H9 (cell line): Measurements from ENCODE around the gene EID2. TPM values are rescaled to one million over a fixed set of nuclear protein-coding genes. Genes with fewer than 3 reads are reported as not detected.

Experiments used
- DNase-seq: peaks from one replicate; pipeline ENCODE4 v3.0.0-alpha.2; 2017
- H2AFZ ChIP-seq: one replicate; pipeline ENCODE4 v1.6.1; 2013; ENCODE audit warnings: mild to moderate bottlenecking, low read length, control low read depth, moderate library complexity
- H2AK5ac ChIP-seq: 2 replicates; pipeline ENCODE4 v1.6.1; 2013; ENCODE audit warnings: low read length, control low read depth, mixed read lengths; ENCODE audit not compliant: insufficient read length
- H2BK120ac ChIP-seq: one replicate; pipeline ENCODE4 v1.6.1; 2013; ENCODE audit warnings: low read depth, mild to moderate bottlenecking, low read length, control low read depth, inconsistent platforms; ENCODE audit not compliant: poor library complexity, severe bottlenecking
- H2BK12ac ChIP-seq: 2 replicates; pipeline ENCODE4 v1.6.1; 2013; ENCODE audit warnings: low read length, control low read depth, mixed read lengths, low read depth; ENCODE audit not compliant: insufficient read length
- H2BK15ac ChIP-seq: 2 replicates; pipeline ENCODE4 v1.6.1; 2013; ENCODE audit warnings: low read depth, low read length, control low read depth
- H2BK20ac ChIP-seq: one replicate; pipeline ENCODE4 v1.6.1; 2013; ENCODE audit warnings: low read depth, mild to moderate bottlenecking, low read length, control low read depth, inconsistent platforms; ENCODE audit not compliant: poor library complexity, severe bottlenecking
- H2BK5ac ChIP-seq: 2 replicates; pipeline ENCODE4 v1.6.1; 2013; ENCODE audit warnings: low read length, control low read depth, mixed read lengths; ENCODE audit not compliant: insufficient read length
- H3K14ac ChIP-seq: 2 replicates; pipeline ENCODE4 v1.6.1; 2013; ENCODE audit warnings: low read length, control low read depth; ENCODE audit not compliant: insufficient read depth
- H3K18ac ChIP-seq: 2 replicates; pipeline ENCODE4 v1.6.1; 2013; ENCODE audit warnings: low read depth, mild to moderate bottlenecking, mixed read lengths, low read length, control low read depth; ENCODE audit not compliant: insufficient read length
- H3K23ac ChIP-seq: 2 replicates; pipeline ENCODE4 v1.6.1; 2013; ENCODE audit warnings: low read length, control low read depth, mixed read lengths, low read depth; ENCODE audit not compliant: insufficient read length
- H3K23me2 ChIP-seq: 2 replicates; pipeline ENCODE4 v1.6.1; 2013; ENCODE audit warnings: low read depth, mild to moderate bottlenecking, mixed read lengths, low read length, control low read depth; ENCODE audit not compliant: insufficient read length, poor library complexity, severe bottlenecking
- H3K27ac ChIP-seq: 2 replicates; pipeline ENCODE4 v1.5.1; 2013; ENCODE audit warnings: low read length, control low read depth, mixed read lengths, low read depth; ENCODE audit not compliant: insufficient read length
- H3K27me3 ChIP-seq: 2 replicates; pipeline ENCODE4 v1.6.1; 2013; ENCODE audit warnings: low read length, control low read depth, inconsistent platforms; ENCODE audit not compliant: insufficient read depth
- H3K4ac ChIP-seq: 2 replicates; pipeline ENCODE4 v1.6.1; 2013; ENCODE audit warnings: low read depth, mild to moderate bottlenecking, control low read depth, inconsistent platforms, low read length, moderate library complexity
- H3K4me1 ChIP-seq: 2 replicates; pipeline ENCODE4 v1.6.1; 2013; ENCODE audit warnings: low read length, control low read depth, inconsistent platforms; ENCODE audit not compliant: insufficient read depth
- H3K4me2 ChIP-seq: 2 replicates; pipeline ENCODE4 v1.6.1; 2013; ENCODE audit warnings: low read length, control low read depth, mixed read lengths; ENCODE audit not compliant: insufficient read length, insufficient read depth
- H3K56ac ChIP-seq: 2 replicates; pipeline ENCODE4 v1.6.1; 2013; ENCODE audit warnings: low read depth, mild to moderate bottlenecking, mixed read lengths, low read length, control low read depth; ENCODE audit not compliant: insufficient read length
- H3K79me1 ChIP-seq: 2 replicates; pipeline ENCODE4 v1.6.1; 2013; ENCODE audit warnings: low read depth, mild to moderate bottlenecking, moderate library complexity, low read length, control low read depth, inconsistent platforms; ENCODE audit not compliant: insufficient read depth, poor library complexity, severe bottlenecking
- H3K79me2 ChIP-seq: 2 replicates; pipeline ENCODE4 v1.6.1; 2013; ENCODE audit warnings: low read length, control low read depth, inconsistent platforms; ENCODE audit not compliant: insufficient read depth
- H3K9ac ChIP-seq: 2 replicates; pipeline ENCODE4 v1.6.1; 2013; ENCODE audit warnings: low read length, control low read depth, mixed read lengths; ENCODE audit not compliant: insufficient read length; ENCODE audit errors: extremely low read depth
- H3K9me3 ChIP-seq: one replicate; pipeline ENCODE4 v1.6.1; 2013; ENCODE audit warnings: low read depth, low read length, inconsistent platforms; ENCODE audit not compliant: control insufficient read depth
- H3T11ph ChIP-seq: one replicate; pipeline ENCODE4 v1.6.1; 2013; ENCODE audit warnings: mild to moderate bottlenecking, low read length, control low read depth, inconsistent platforms
- H4K20me1 ChIP-seq: one replicate; pipeline ENCODE4 v1.6.1; 2013; ENCODE audit not compliant: control insufficient read depth, insufficient read length, insufficient read depth
- H4K5ac ChIP-seq: 2 replicates; pipeline ENCODE4 v1.6.1; 2013; ENCODE audit warnings: low read depth, mild to moderate bottlenecking, mixed read lengths, low read length, control low read depth; ENCODE audit not compliant: insufficient read length
- H4K8ac ChIP-seq: replicated peaks from 2 replicates; pipeline ENCODE4 v1.6.1; 2013; ENCODE audit warnings: low read length, control low read depth, mixed read lengths, low read depth; ENCODE audit not compliant: insufficient read length
- H4K91ac ChIP-seq: 2 replicates; pipeline ENCODE4 v1.6.1; 2013; ENCODE audit warnings: low read depth, mild to moderate bottlenecking, moderate library complexity, mixed read lengths, low read length, control low read depth; ENCODE audit not compliant: insufficient read length
- H3K27ac Mint-ChIP-seq, 3 experiments: 2 replicates in 2 of 3; 3 replicates in 1 of 3; pipeline ENCODE4 v1.8.0; 2020 to 2021; ENCODE audit warnings: mixed read lengths in 3 of 3, mild to moderate bottlenecking in 1 of 3, moderate library complexity in 1 of 3
- H3K27me3 Mint-ChIP-seq: 2 replicates; pipeline ENCODE4 v1.8.0; 2021; ENCODE audit warnings: low read depth, mild to moderate bottlenecking, moderate library complexity, mixed read lengths
- H3K36me3 Mint-ChIP-seq, 3 experiments: 2 replicates in 2 of 3; 3 replicates in 1 of 3; pipeline ENCODE4 v1.8.0; 2020 to 2021; ENCODE audit warnings: low read depth in 3 of 3, mixed read lengths in 3 of 3; ENCODE audit not compliant: insufficient read depth in 1 of 3
- H3K4me1 Mint-ChIP-seq, 2 experiments: 2 replicates each; pipeline ENCODE4 v1.8.0; 2020; ENCODE audit warnings: mixed read lengths in 2 of 2
- H3K4me3 Mint-ChIP-seq, 2 experiments: 2 replicates in 1 of 2; 3 replicates in 1 of 2; pipeline ENCODE4 v1.8.0; 2020 to 2021; ENCODE audit warnings: mild to moderate bottlenecking in 2 of 2, mixed read lengths in 2 of 2, moderate library complexity in 1 of 2
- H3K9me3 Mint-ChIP-seq, 2 experiments: 2 replicates in 1 of 2; 3 replicates in 1 of 2; pipeline ENCODE4 v1.8.0; 2020; ENCODE audit warnings: mild to moderate bottlenecking in 2 of 2, mixed read lengths in 2 of 2, moderate library complexity in 1 of 2
- CTCF ChIP-seq: fragments of 200-600 bp; sonication (generic); conservative IDR thresholded peaks from 3 replicates; pipeline ENCODE4 v1.8.0; 2021; ENCODE audit warnings: antibody characterized with exemption, mild to moderate bottlenecking
- WGBS: extraction: QIAGEN DNeasy Blood & Tissue Kit; methylation state at CpG from one replicate; pipeline ENCODE4 v1.1.7; 2013; ENCODE audit warnings: missing lambda C conversion rate, low lambda C conversion rate, mixed read lengths; ENCODE audit not compliant: insufficient read length; ENCODE audit errors: extremely low coverage; 5-methylcytosine and 5-hydroxymethylcytosine counted together
- total RNA-seq: library from RNA; stranded (reverse); gene quantifications from 2 replicates; pipeline ENCODE4 v1.2.1, GENCODE V29; 2021

EID2 gene
- total RNA-seq, 1 experiment from 2014 or later, result 18.8 TPM

DNA sequence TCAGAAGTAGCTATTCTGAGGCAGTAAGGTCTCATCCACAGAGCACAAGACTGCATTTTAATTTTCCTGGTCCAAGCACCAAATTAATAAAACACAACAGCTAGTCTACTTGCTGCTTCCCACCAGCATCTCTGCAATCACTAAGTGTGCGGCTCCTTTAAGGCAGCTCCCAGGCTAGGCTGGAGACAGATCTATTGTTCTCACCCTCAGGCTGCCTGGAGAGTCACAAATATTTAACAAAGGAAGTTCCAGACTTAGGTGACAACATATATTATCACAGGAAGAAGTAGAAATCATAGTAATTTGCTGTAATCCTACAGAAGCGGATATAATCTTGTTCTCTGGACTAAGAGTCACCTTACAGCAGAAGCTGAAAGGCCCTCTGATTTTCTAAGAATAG is 2.2 kb upstream of the EID2 start:
- H4K5ac ChIP-seq, result no peak overlapping the region
- no peak overlapping the region for H2BK120ac ChIP-seq
- H3K79me2 ChIP-seq, result peaks cover 1% of the 10 kb centered on the region; the same call in 1 of the 2 replicates
- no peak for TF ChIP-seq CTCF
- no peak overlapping the region for H3T11ph ChIP-seq
- peaks cover 2% of the 10 kb centered on the region for H3K27me3 Mint-ChIP-seq
- no peak overlapping the region for H2BK5ac ChIP-seq
- H3K23me2 ChIP-seq, result no peaks in the 10 kb centered on the region
- no peak overlapping the region for H3K14ac ChIP-seq
- no peak overlapping the region for H3K4ac ChIP-seq
- H2AFZ ChIP-seq, result no peak overlapping the region
- no peaks in the 10 kb centered on the region for H3K79me1 ChIP-seq
- H2BK12ac ChIP-seq, result no peak overlapping the region
- H3K27me3 ChIP-seq, result no peaks in the 10 kb centered on the region
- peaks cover 25 to 35% of the 10 kb centered on the region in 2 experiments for H3K4me1 Mint-ChIP-seq
- H3K56ac ChIP-seq, result no peak overlapping the region
- no peak overlapping the region for H2AK5ac ChIP-seq
- H3K23ac ChIP-seq, result no peak overlapping the region
- no peak overlapping the region for H3K4me2 ChIP-seq
- peak overlapping the region in 2 of 3 experiments; percentile 3 to 4; a peak in 2 of 7 replicates for H3K27ac Mint-ChIP-seq
- DNase-seq, result no peak
- no peak overlapping the region for H2BK20ac ChIP-seq
- H3K9me3 ChIP-seq, result no peaks in the 10 kb centered on the region
- no peak overlapping the region for H4K8ac ChIP-seq
- H3K4me1 ChIP-seq, result peaks cover 3% of the 10 kb centered on the region; the same call in 1 of the 2 replicates
- H4K91ac ChIP-seq, result no peak overlapping the region
- peaks cover 0 to 6% (median 0%) of the 10 kb centered on the region in 3 experiments; a peak in 4 of 7 replicates for H3K36me3 Mint-ChIP-seq
- no peak overlapping the region for H3K27ac ChIP-seq
- H2BK15ac ChIP-seq, result no peak overlapping the region
- no CpG with 5 or more reads among the region's 2 CpGs for WGBS
- H3K9me3 Mint-ChIP-seq, result no peaks in the 10 kb centered on the region; a peak in 1 of 5 replicates
- H3K9ac ChIP-seq, result no peak overlapping the region
- H4K20me1 ChIP-seq, result no peaks in the 10 kb centered on the region
- no peak overlapping the region for H3K18ac ChIP-seq
- H3K4me3 Mint-ChIP-seq, result no peak overlapping the region
